DND-41 (cell line): ENCODE results near the gene C4orf36.

Experiments
- EZH2 ChIP-seq: IDR thresholded peaks from 3 replicates; pipeline ENCODE4 v1.6.1; 2012; ENCODE audit warnings: borderline replicate concordance, low read depth, mild to moderate bottlenecking, moderate library complexity, low read length, inconsistent platforms; ENCODE audit not compliant: severe bottlenecking
- TF ChIP-seq, protein P1 (sequence below): IDR thresholded peaks from 2 replicates; pipeline ENCODE4 v1.5.1; 2012; ENCODE audit warnings: borderline replicate concordance, low read length, moderate library complexity, mild to moderate bottlenecking; ENCODE audit not compliant: poor library complexity, severe bottlenecking; ENCODE audit errors: extremely low read depth

DNA sequence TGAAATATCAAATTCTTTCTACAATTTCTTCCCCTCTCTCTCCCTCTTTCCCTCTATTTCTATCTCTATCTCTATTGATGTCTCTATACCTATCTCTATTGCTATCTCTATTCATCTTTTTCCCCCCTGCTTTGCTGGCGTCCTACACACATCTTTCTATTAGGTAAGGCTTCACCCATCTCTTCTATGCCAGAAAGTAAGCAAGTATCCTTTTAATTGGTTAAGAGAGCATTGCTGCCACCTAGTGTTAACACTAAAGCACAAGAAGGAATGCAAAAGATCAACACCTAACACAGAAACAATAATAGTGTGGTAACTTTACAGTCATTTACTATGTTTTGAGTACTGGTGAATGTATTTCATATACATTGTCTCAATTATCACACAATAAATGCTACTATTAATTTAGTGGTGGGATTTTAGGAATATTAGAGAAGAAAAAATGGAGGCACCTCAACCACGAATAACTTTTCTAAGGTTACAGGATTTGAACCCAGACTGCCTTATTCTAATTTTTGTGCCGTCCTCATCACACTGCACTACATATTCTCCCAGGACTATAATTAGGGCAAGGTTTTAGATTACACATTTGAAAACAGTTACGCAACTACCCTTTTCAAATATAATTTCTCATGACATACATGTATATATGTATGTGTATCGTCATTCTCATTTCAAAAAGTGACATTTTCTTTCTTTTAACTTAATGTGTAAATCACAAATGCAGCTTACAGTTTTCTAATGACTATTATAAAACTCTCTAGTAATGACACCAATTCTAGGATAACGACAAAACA, 3.7 kb upstream of the C4orf36 start:
- TF ChIP-seq, protein P1, sequence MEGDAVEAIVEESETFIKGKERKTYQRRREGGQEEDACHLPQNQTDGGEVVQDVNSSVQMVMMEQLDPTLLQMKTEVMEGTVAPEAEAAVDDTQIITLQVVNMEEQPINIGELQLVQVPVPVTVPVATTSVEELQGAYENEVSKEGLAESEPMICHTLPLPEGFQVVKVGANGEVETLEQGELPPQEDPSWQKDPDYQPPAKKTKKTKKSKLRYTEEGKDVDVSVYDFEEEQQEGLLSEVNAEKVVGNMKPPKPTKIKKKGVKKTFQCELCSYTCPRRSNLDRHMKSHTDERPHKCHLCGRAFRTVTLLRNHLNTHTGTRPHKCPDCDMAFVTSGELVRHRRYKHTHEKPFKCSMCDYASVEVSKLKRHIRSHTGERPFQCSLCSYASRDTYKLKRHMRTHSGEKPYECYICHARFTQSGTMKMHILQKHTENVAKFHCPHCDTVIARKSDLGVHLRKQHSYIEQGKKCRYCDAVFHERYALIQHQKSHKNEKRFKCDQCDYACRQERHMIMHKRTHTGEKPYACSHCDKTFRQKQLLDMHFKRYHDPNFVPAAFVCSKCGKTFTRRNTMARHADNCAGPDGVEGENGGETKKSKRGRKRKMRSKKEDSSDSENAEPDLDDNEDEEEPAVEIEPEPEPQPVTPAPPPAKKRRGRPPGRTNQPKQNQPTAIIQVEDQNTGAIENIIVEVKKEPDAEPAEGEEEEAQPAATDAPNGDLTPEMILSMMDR = peak; percentile 89
- no peak for TF ChIP-seq EZH2
